Tibial nerve (tissue), 4 donors: ENCODE data around the gene PLA2G2D. TPM values are rescaled to one million over a fixed set of nuclear protein-coding genes. Genes with fewer than 3 reads are reported as not detected.

Experiments
- DNase-seq, 2 donors: peaks; one replicate each; pipeline ENCODE4 v3.0.0-alpha.2; 2019; ENCODE audit warnings: low spot score in 2 of 2
- H3K27ac ChIP-seq, 4 donors: fragments of 200-600 bp; sonication (generic) in 3 of 4; one replicate each; pipeline ENCODE4 v1.5.1; 2017 to 2019; ENCODE audit warnings: mild to moderate bottlenecking in 1 of 4
- H3K27me3 ChIP-seq, 2 donors: fragments of 200-600 bp; sonication (generic) in 1 of 2; one replicate each; pipeline versions ENCODE4 v1.5.1 to v1.6.0; 2017 to 2019
- H3K36me3 ChIP-seq, 3 donors: fragments of 200-600 bp; sonication (generic); one replicate each; pipeline ENCODE4 v1.5.1; 2018 to 2019
- H3K4me1 ChIP-seq, 4 donors: fragments of 200-600 bp; sonication (generic) in 3 of 4; one replicate each; pipeline ENCODE4 v1.5.1; 2017 to 2019
- H3K4me3 ChIP-seq, 4 donors: fragments of 200-600 bp; sonication (generic) in 3 of 4; one replicate each; pipeline ENCODE4 v1.5.1; 2017 to 2019; ENCODE audit warnings: mild to moderate bottlenecking in 1 of 4, moderate library complexity in 1 of 4
- H3K9me3 ChIP-seq, 4 donors: fragments of 200-600 bp; sonication (generic) in 3 of 4; one replicate each; pipeline ENCODE4 v1.5.1; 2017 to 2019
- CTCF ChIP-seq, 5 experiments: fragments of 200-600 bp in 3 of 5; fragments of 450-650 bp in 2 of 5; sonication (generic) in 3 of 5; IDR thresholded peaks; one replicate each; pipeline ENCODE4 v1.5.1; 2016 to 2019; ENCODE audit warnings: antibody characterized with exemption in 5 of 5, mild to moderate bottlenecking in 3 of 5, moderate library complexity in 2 of 5
- EP300 ChIP-seq, 2 donors: sonication (generic); formaldehyde crosslinking; IDR thresholded peaks; one replicate each; pipeline ENCODE4 v1.6.1; 2017; ENCODE audit warnings: antibody characterized with exemption in 2 of 2, mild to moderate bottlenecking in 1 of 2
- POLR2A ChIP-seq, 2 donors: fragments of 450-650 bp; IDR thresholded peaks; one replicate each; pipeline ENCODE4 v1.6.1; 2017; ENCODE audit warnings: antibody characterized with exemption in 2 of 2, mild to moderate bottlenecking in 2 of 2, moderate library complexity in 2 of 2
- WGBS, 2 donors: methylation state at CpG; one replicate each; pipeline ENCODE4 v1.1.5; 2018; 5-methylcytosine and 5-hydroxymethylcytosine counted together
- total RNA-seq, 4 donors: library from RNA; depleted of rRNA; stranded (reverse); fragments of >200 nt; gene quantifications; one replicate each; pipeline ENCODE4 v1.1.0, GENCODE V29; 2016

The PLA2G2D gene
- total RNA-seq, 4 donors from 2014 or later: not detected

DNA sequence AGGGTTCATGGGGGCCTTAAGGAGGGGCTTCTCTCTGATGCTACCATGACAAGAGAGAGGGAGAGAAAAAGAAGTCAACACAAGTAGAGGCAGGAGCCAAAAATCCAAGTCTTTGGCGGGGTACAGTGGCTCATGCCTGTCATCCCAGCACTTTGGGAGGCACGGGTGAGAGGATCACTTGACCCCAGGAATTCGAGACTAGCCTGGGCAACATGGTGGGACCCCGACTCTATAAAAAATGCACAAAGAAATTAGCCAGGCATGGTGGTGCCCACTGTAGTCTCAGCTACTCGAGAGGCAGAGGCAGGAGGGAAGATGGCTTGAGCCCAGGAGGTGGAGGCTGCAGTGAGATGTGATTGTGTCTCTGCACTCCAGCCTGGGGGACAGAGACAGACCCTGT lies 40.6 kb downstream of the PLA2G2D start:
- no peak overlapping the region for H3K27ac ChIP-seq
- TF ChIP-seq EP300 (IDR thresholded peaks at IDR 0.05): no peak
- no peak for TF ChIP-seq POLR2A (IDR thresholded peaks at IDR 0.05)
- no peak for TF ChIP-seq CTCF (IDR thresholded peaks at IDR 0.05)
- H3K27me3 ChIP-seq: peaks cover 0 to 3% of the 10 kb centered on the region in 2 donors
- no peaks in the 10 kb centered on the region for H3K9me3 ChIP-seq
- H3K4me1 ChIP-seq: no peaks in the 10 kb centered on the region
- 88 to 97% methylated on average over 5 of the region's 5 CpGs for WGBS, 2 donors
- DNase-seq: no peak
- no peaks in the 10 kb centered on the region for H3K36me3 ChIP-seq
- no peak overlapping the region for H3K4me3 ChIP-seq

DNA sequence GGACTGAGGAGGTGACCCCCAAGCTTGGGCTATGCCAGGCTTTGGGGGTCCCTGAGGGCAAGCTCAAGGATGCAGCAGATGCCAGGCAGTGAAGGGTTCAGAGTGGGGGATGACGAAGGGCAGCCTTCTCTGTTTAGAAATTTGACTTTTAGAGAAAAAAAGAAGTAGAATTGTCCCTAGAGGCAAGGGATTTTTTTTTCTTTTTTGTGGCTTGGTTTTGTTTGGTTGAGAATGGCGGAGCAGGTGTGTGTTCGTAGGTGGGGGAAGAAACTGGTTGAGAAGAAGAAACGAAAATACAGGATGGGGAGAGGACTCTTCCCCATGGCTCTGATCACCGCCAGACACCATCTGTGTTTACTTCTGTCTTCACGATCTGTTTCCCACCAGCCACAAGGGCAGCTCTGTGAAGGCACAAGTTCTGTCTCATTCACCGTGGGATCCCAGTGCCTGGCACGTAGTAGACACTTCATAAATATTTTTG lies 41.1 kb downstream of the PLA2G2D start:
- Histone ChIP-seq H3K4me3 (no peak overlapping the region), H3K27me3 (peaks cover 0 to 3% of the 10 kb centered on the region in 2 donors), H3K9me3 (no peaks in the 10 kb centered on the region), H3K4me1 (no peaks in the 10 kb centered on the region), H3K27ac (no peak overlapping the region), H3K36me3 (no peaks in the 10 kb centered on the region)
- WGBS, 2 donors: 72 to 76% methylated on average over 8 of the region's 8 CpGs
- no peak for DNase-seq
- no peak for TF ChIP-seq EP300 (IDR thresholded peaks at IDR 0.05)
- no peak for TF ChIP-seq CTCF (IDR thresholded peaks at IDR 0.05)
- TF ChIP-seq POLR2A (IDR thresholded peaks at IDR 0.05): no peak

DNA sequence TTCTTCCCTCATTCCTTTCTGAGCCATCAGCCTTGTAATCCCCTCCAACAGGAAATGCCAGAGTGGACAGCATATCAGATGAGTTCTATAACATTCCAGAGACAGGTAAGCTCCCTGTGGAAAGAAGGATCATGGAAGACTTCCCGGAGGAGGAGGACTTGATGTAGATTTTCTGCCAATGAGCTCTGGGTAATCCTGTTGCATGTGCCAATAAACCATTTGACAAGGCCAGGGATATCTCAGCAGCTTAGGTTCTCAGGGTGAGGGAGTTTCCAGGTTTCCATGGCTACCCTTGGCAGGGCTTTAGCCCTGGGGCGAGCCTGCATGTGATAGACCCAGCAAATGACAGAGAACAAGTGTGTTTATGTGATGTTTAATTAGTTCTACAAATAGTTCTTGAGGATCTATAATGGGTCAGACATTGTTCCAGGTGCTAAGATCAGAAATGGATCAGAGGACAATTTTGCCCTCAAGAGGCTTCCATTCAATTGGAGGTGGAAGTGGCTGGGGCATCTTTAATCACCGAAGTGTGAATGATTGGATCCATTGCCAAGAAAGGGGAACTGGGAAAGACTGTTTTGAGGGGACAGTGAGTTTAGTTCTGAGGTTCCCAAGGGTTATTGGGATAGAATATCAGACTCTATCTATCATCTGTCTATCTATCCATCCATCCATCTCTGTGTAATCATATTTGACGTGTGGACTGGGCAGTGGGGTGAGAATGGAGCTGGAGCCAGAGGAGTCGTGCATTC lies 42.5 kb downstream of the PLA2G2D start:
- H3K36me3 ChIP-seq: no peaks in the 10 kb centered on the region
- WGBS, 2 donors: 84 to 86% methylated on average over 5 of the region's 5 CpGs
- H3K27ac ChIP-seq: no peak overlapping the region
- H3K4me1 ChIP-seq: no peaks in the 10 kb centered on the region
- no peak for DNase-seq
- no peak overlapping the region for H3K4me3 ChIP-seq
- H3K9me3 ChIP-seq: no peaks in the 10 kb centered on the region
- TF ChIP-seq CTCF (IDR thresholded peaks at IDR 0.05) (no peak), EP300 (IDR thresholded peaks at IDR 0.05) (no peak), POLR2A (IDR thresholded peaks at IDR 0.05) (no peak)
- H3K27me3 ChIP-seq: peaks cover 0 to 3% of the 10 kb centered on the region in 2 donors

DNA sequence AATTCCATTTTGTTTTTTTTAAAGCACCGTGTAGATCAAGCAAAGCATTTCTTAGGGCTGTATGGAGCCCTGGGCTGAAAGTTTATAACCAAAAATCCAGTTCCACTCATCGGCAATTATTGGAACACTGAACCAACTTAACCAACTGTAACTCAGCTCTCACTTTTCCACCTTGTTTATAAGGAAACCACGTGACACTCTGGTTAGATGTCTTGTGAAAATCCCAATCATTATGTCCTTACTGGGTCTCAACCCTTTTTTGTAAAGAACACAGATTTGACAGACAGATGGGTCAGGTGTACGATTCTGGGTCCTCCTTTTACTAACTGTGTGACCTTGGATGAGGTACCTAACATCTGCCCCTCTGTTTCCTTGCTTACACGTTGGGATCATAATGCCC lies 43.1 kb downstream of the PLA2G2D start:
- no peak for DNase-seq
- Histone ChIP-seq H3K36me3 (no peaks in the 10 kb centered on the region), H3K9me3 (no peaks in the 10 kb centered on the region), H3K4me1 (no peaks in the 10 kb centered on the region), H3K27ac (no peak overlapping the region), H3K27me3 (peaks cover 0 to 3% of the 10 kb centered on the region in 2 donors), H3K4me3 (no peak overlapping the region)
- no peak for TF ChIP-seq EP300 (IDR thresholded peaks at IDR 0.05)
- no peak for TF ChIP-seq CTCF (IDR thresholded peaks at IDR 0.05)
- TF ChIP-seq POLR2A (IDR thresholded peaks at IDR 0.05): no peak
- WGBS, 2 donors: 68 to 71% methylated on average over 5 of the region's 5 CpGs

DNA sequence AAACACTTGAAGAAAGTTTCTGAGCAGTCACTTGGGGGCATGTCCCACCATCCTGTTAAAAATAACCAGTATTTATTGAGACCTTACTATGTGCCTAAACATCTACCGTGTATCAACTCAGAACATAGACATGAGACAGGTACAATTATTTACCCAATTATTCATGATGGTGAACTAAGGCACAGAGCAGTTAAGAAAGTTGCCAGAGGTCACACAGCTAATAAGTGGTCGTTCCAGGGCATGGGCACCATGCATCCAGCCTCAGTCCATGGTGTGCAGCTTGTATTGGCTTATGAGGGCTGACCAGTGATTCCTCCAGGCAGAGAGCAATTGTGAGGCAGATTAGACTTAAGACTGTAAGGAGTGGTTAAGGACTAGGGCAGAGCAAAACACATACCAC lies 44.0 kb downstream of the PLA2G2D start:
- TF ChIP-seq EP300 (IDR thresholded peaks at IDR 0.05): no peak
- TF ChIP-seq POLR2A (IDR thresholded peaks at IDR 0.05): no peak
- no peak for TF ChIP-seq CTCF (IDR thresholded peaks at IDR 0.05)
- no peak overlapping the region for H3K27ac ChIP-seq
- no peaks in the 10 kb centered on the region for H3K36me3 ChIP-seq
- 84 to 88% methylated on average over 2 of the region's 2 CpGs for WGBS, 2 donors
- no peak for DNase-seq
- no peaks in the 10 kb centered on the region for H3K9me3 ChIP-seq
- no peak overlapping the region for H3K4me3 ChIP-seq
- no peaks in the 10 kb centered on the region for H3K4me1 ChIP-seq
- H3K27me3 ChIP-seq: peaks cover 0 to 3% of the 10 kb centered on the region in 2 donors
